LNCaP clone FGC (cell line): Measurements from ENCODE around the gene ZNF212.

Experiments used
- DNase-seq: peaks from one replicate; pipeline ENCODE4 v3.0.0-alpha.2; 2011; ENCODE audit warnings: low read depth
- H3K4me3 ChIP-seq: 2 replicates; pipeline ENCODE4 v1.5.1; 2011; ENCODE audit warnings: mild to moderate bottlenecking, low read depth, low read length, control low read depth
- CTCF ChIP-seq: IDR thresholded peaks from 2 replicates; pipeline ENCODE4 v1.5.1; 2012; ENCODE audit warnings: mild to moderate bottlenecking; ENCODE audit not compliant: control insufficient read depth, insufficient read depth; ENCODE audit errors: extremely low read depth

The ZNF212 gene

GRCh38 chr7:149253665-149254064 lies 14.2 kb downstream of the ZNF212 start:
- TF ChIP-seq CTCF = no peak
- no peak overlapping the region for H3K4me3 ChIP-seq
- DNase-seq = no peak

GRCh38 chr7:149254181-149254858 lies 14.9 kb downstream of the ZNF212 start:
- no peak overlapping the region for H3K4me3 ChIP-seq
- TF ChIP-seq CTCF = no peak
- no peak for DNase-seq

- no peak for TF ChIP-seq CTCF
- H3K4me3 ChIP-seq = no peak overlapping the region
- no peak for DNase-seq
Measured at GRCh38 chr7:149255174-149255573, 15.7 kb downstream of the ZNF212 start.

- TF ChIP-seq CTCF = no peak
- H3K4me3 ChIP-seq = no peak overlapping the region
- DNase-seq = no peak
Measured at GRCh38 chr7:149256568-149256967, 17.1 kb downstream of the ZNF212 start.

GRCh38 chr7:149257146-149257545 lies 17.7 kb downstream of the ZNF212 start:
- TF ChIP-seq CTCF = no peak
- DNase-seq = no peak
- H3K4me3 ChIP-seq = no peak overlapping the region

GRCh38 chr7:149261316-149261828 lies 21.9 kb downstream of the ZNF212 start:
- no peak for DNase-seq
- TF ChIP-seq CTCF = no peak

More at GRCh38 chr7:149261316-149261828, 21.9 kb downstream of the ZNF212 start:
- H3K4me3 ChIP-seq = peak overlapping the region; percentile 41
